Ascending aorta (tissue), 2 donors: ENCODE measurements around the gene MRM1. TPM values are rescaled to one million over a fixed set of nuclear protein-coding genes. Genes with fewer than 3 reads are reported as not detected.

Source experiments
- DNase-seq, 2 donors: peaks; one replicate each; pipeline ENCODE4 v3.0.0-alpha.2; 2019; ENCODE audit warnings: low spot score in 2 of 2
- H3K27ac ChIP-seq, 2 donors: fragments of 200-600 bp; sonication (generic); one replicate each; pipeline ENCODE4 v1.5.1; 2016 to 2017; ENCODE audit warnings: mild to moderate bottlenecking in 1 of 2
- H3K27me3 ChIP-seq: fragments of 200-600 bp; sonication (generic); one replicate; pipeline ENCODE4 v1.5.1; 2017
- H3K36me3 ChIP-seq, 2 donors: fragments of 200-600 bp; sonication (generic); one replicate each; pipeline ENCODE4 v1.5.1; 2016
- H3K4me1 ChIP-seq, 2 donors: fragments of 200-600 bp; sonication (generic); one replicate each; pipeline ENCODE4 v1.5.1; 2016 to 2017; ENCODE audit warnings: mild to moderate bottlenecking in 1 of 2
- H3K4me3 ChIP-seq, 2 donors: fragments of 200-600 bp; sonication (generic); one replicate each; pipeline ENCODE4 v1.5.1; 2016 to 2017; ENCODE audit warnings: mild to moderate bottlenecking in 1 of 2
- H3K9me3 ChIP-seq, 2 donors: fragments of 200-600 bp; sonication (generic); one replicate each; pipeline ENCODE4 v1.5.1; 2016
- CTCF ChIP-seq, 3 experiments: fragments of 200-600 bp in 2 of 3; fragments of 450-650 bp in 1 of 3; sonication (generic) in 2 of 3; IDR thresholded peaks; one replicate each; pipeline ENCODE4 v1.5.1; 2016 to 2019; ENCODE audit warnings: antibody characterized with exemption in 3 of 3, mild to moderate bottlenecking in 1 of 3, moderate library complexity in 1 of 3
- intact Hi-C: fragments of 100-400 bp; cut with DNase I; formaldehyde crosslinking; loops from one replicate; pipeline ENCODE4 v1.15.1; 2023
- total RNA-seq: library from RNA; depleted of rRNA; stranded (reverse); fragments of >200 nt; gene quantifications from one replicate; pipeline ENCODE4 v1.1.0, GENCODE V29; 2016

The MRM1 gene
- total RNA-seq, 1 donor from 2014 or later, result not detected

- intact Hi-C loops, result no loop called here
- DNase-seq, result no peak
- Histone ChIP-seq H3K36me3 (peaks cover 37 to 67% of the 10 kb centered on the region in 2 donors), H3K27ac (no peak overlapping the region), H3K27me3 (no peaks in the 10 kb centered on the region), H3K4me1 (no peaks in the 10 kb centered on the region), H3K4me3 (no peak overlapping the region), H3K9me3 (no peaks in the 10 kb centered on the region)
- TF ChIP-seq CTCF (IDR thresholded peaks at IDR 0.05), result no peak
These were observed 22.7 kb upstream of the MRM1 start for GRCh38 chr17:36578671-36579070.

GRCh38 chr17:36583787-36584186 lies 17.6 kb upstream of the MRM1 start:
- Histone ChIP-seq H3K4me1 (no peaks in the 10 kb centered on the region), H3K36me3 (peaks cover 71 to 98% of the 10 kb centered on the region in 2 donors), H3K27me3 (no peaks in the 10 kb centered on the region), H3K27ac (no peak overlapping the region), H3K4me3 (no peak overlapping the region), H3K9me3 (no peaks in the 10 kb centered on the region)
- TF ChIP-seq CTCF (IDR thresholded peaks at IDR 0.05), result no peak
- intact Hi-C loops, result no loop called here
- DNase-seq, result no peak

- TF ChIP-seq CTCF (IDR thresholded peaks at IDR 0.05), result no peak
- H3K9me3 ChIP-seq, result no peaks in the 10 kb centered on the region
- peaks cover 0 to under 1% of the 10 kb centered on the region in 2 donors for H3K4me1 ChIP-seq
- intact Hi-C loops, result no loop called here
- H3K27me3 ChIP-seq, result no peaks in the 10 kb centered on the region
- DNase-seq, result no peak
- no peak overlapping the region for H3K27ac ChIP-seq
- H3K4me3 ChIP-seq, result no peak overlapping the region
- H3K36me3 ChIP-seq, result peaks cover 51 to 84% of the 10 kb centered on the region in 2 donors
These were observed 15.2 kb upstream of the MRM1 start for GRCh38 chr17:36586138-36586537.

GRCh38 chr17:36590082-36590481 lies 11.3 kb upstream of the MRM1 start:
- Histone ChIP-seq H3K9me3 (no peaks in the 10 kb centered on the region), H3K36me3 (peaks cover 27 to 46% of the 10 kb centered on the region in 2 donors)
- intact Hi-C loops, result loop anchor here (2.0 to 10.0 kb wide), 3 partner anchors 45 to 895 kb away; partner anchors contain the start of genes DUSP14 and GGNBP2

GRCh38 chr17:36591434-36592315 lies 9.7 kb upstream of the MRM1 start, which contains the start of gene DHRS11:
DHRS11 (plus strand) TSS chr17:36591879; CDS start chr17:36592010, 131 bp downstream.
- Histone ChIP-seq H3K4me3 (peak within 1 kb of the TSS; percentile 74 to 95), H3K27me3 (no peaks in the 10 kb centered on the region), H3K36me3 (peaks cover 18 to 30% of the 10 kb centered on the region in 2 donors), H3K27ac (peak within 1 kb of the TSS; percentile 11 to 29), H3K9me3 (no peaks in the 10 kb centered on the region), H3K4me1 (peaks cover 0 to 7% of the 10 kb centered on the region in 2 donors)
- peak in 1 of 2 donors; percentile 89 for DNase-seq
- no peak for TF ChIP-seq CTCF (IDR thresholded peaks at IDR 0.05)
- intact Hi-C loops, result loop anchor here (1.0 to 10.0 kb wide), 4 partner anchors 10 to 893 kb away; partner anchors contain the start of genes DUSP14, GGNBP2 and MRM1

More at GRCh38 chr17:36590082-36590481, 11.3 kb upstream of the MRM1 start:
- peaks cover 0 to 7% of the 10 kb centered on the region in 2 donors for H3K4me1 ChIP-seq
- no peak for TF ChIP-seq CTCF (IDR thresholded peaks at IDR 0.05)
- no peak for DNase-seq
- no peak overlapping the region for H3K4me3 ChIP-seq
- no peak overlapping the region for H3K27ac ChIP-seq
- no peaks in the 10 kb centered on the region for H3K27me3 ChIP-seq
